ENCODE measurements around the gene KLF2.

Gene KLF2

GRCh38 chr19:16365300-16365996 lies 40.8 kb downstream of the KLF2 start:
- no peak for DNase-seq

- DNase-seq: no peak
Measured at GRCh38 chr19:16366056-16366432, 41.4 kb downstream of the KLF2 start.

- no peak for DNase-seq
Measured at GRCh38 chr19:16366433-16367260, 42.0 kb downstream of the KLF2 start.

- DNase-seq: no peak
Measured at GRCh38 chr19:16367261-16367683, 42.6 kb downstream of the KLF2 start.

- DNase-seq: no peak
Measured at GRCh38 chr19:16368385-16369305, 44.0 kb downstream of the KLF2 start.

- no peak for DNase-seq
Measured at GRCh38 chr19:16369306-16369663, 44.7 kb downstream of the KLF2 start.

- DNase-seq: no peak
Measured at GRCh38 chr19:16369664-16370576, 45.3 kb downstream of the KLF2 start.

- DNase-seq: no peak
Measured at GRCh38 chr19:16370641-16371391, 46.2 kb downstream of the KLF2 start.

GRCh38 chr19:16371540-16371986 lies 46.9 kb downstream of the KLF2 start:
- DNase-seq: no peak

GRCh38 chr19:16372065-16372915 lies 47.7 kb downstream of the KLF2 start:
- no peak for DNase-seq

GRCh38 chr19:16373079-16373478 lies 48.5 kb downstream of the KLF2 start:
- no peak for DNase-seq

- DNase-seq: no peak
Measured at GRCh38 chr19:16373532-16373931, 48.9 kb downstream of the KLF2 start.

GRCh38 chr19:16373989-16374388 lies 49.4 kb downstream of the KLF2 start:
- DNase-seq: no peak

- no peak for DNase-seq
Measured at GRCh38 chr19:16374436-16374835, 49.8 kb downstream of the KLF2 start.

- no peak for DNase-seq
Measured at GRCh38 chr19:16375157-16375935, 50.7 kb downstream of the KLF2 start.

GRCh38 chr19:16375936-16376185 lies 51.2 kb downstream of the KLF2 start:
- DNase-seq: no peak

- DNase-seq: no peak
Measured at GRCh38 chr19:16376241-16376640, 51.6 kb downstream of the KLF2 start.

- DNase-seq: no peak
Measured at GRCh38 chr19:16376649-16377048, 52.0 kb downstream of the KLF2 start.

- DNase-seq: no peak
Measured at GRCh38 chr19:16377521-16377920, 52.9 kb downstream of the KLF2 start.

Data from NCI-H1694 (cell line).